ENCODE results near the gene METTL25B. TPM values are rescaled to one million over a fixed set of nuclear protein-coding genes. Genes with fewer than 3 reads are reported as not detected.

METTL25B gene
- total RNA-seq, 4 donors from 2014 or later, result 9.7 to 44.9 (median 17.6) TPM

- peaks cover 0 to 60% (median 0%) of the 10 kb centered on the region in 4 donors for H3K27me3 ChIP-seq
- no peaks in the 10 kb centered on the region for H3K9me3 ChIP-seq
- TF ChIP-seq CTCF (IDR thresholded peaks at IDR 0.05), result peak in 2 of 6 experiments; percentile 23 to 31
- no peak for TF ChIP-seq POLR2A (IDR thresholded peaks at IDR 0.05)
- DNase-seq, result no peak
- H3K4me3 ChIP-seq, result no peak overlapping the region
- intact Hi-C loops (cut with DNase I), result loop anchor here (5.0 kb wide), 1 partner anchor 33 kb away; the partner anchor contains the start of genes ISG20L2 and METTL25B
- H3K27ac ChIP-seq, result peak overlapping the region; percentile 51 to 89 (median 84)
- H3K4me1 ChIP-seq, result peaks cover 34 to 74% (median 53%) of the 10 kb centered on the region in 3 donors
- 55 to 67% methylated on average over 8 to 9 of the region's 12 CpGs for WGBS, 2 donors
- peaks cover 0 to 12% (median 0%) of the 10 kb centered on the region in 3 donors for H3K36me3 ChIP-seq
These were observed 34.2 kb upstream of the METTL25B start for GRCh38 chr1:156693848-156694689.

- peaks cover 0 to 59% (median 0%) of the 10 kb centered on the region in 4 donors for H3K27me3 ChIP-seq
- peaks cover 0 to 17% (median 1%) of the 10 kb centered on the region in 3 donors for H3K36me3 ChIP-seq
- H3K4me1 ChIP-seq, result peaks cover 30 to 68% (median 48%) of the 10 kb centered on the region in 3 donors
- DNase-seq, result no peak
- no peak for TF ChIP-seq POLR2A (IDR thresholded peaks at IDR 0.05)
- TF ChIP-seq CTCF (IDR thresholded peaks at IDR 0.05), result no peak
- H3K9me3 ChIP-seq, result no peaks in the 10 kb centered on the region
- H3K27ac ChIP-seq, result peak overlapping the region in 3 of 4 donors; percentile 79 to 89 (median 88)
- whole genome bisulfite sequencing, 2 donors, result 49 to 69% methylated on average over 5 of the region's 5 CpGs
- H3K4me3 ChIP-seq, result no peak overlapping the region
- intact Hi-C loops (cut with DNase I), result loop anchor here (5.0 kb wide), 1 partner anchor 33 kb away; the partner anchor contains the start of genes ISG20L2 and METTL25B
These were observed 33.6 kb upstream of the METTL25B start for GRCh38 chr1:156694690-156694962.

GRCh38 chr1:156696755-156697154 lies 31.5 kb upstream of the METTL25B start:
- 86 to 88% methylated on average over 8 of the region's 8 CpGs for WGBS, 2 donors
- intact Hi-C loops (cut with DNase I), result no loop called here
- no peak for DNase-seq

GRCh38 chr1:156697481-156697880 lies 30.8 kb upstream of the METTL25B start:
- H3K27ac ChIP-seq, result no peak overlapping the region
- H3K4me1 ChIP-seq, result peaks cover 13 to 60% (median 22%) of the 10 kb centered on the region in 3 donors
- H3K36me3 ChIP-seq, result peaks cover 0 to 36% (median 7%) of the 10 kb centered on the region in 3 donors
- no peak for DNase-seq
- TF ChIP-seq POLR2A (IDR thresholded peaks at IDR 0.05), result no peak
- TF ChIP-seq CTCF (IDR thresholded peaks at IDR 0.05), result no peak
- intact Hi-C loops (cut with DNase I), result no loop called here
- 47 to 90% methylated on average over 2 to 6 of the region's 8 CpGs for WGBS, 2 donors
- peaks cover 0 to 54% (median 0%) of the 10 kb centered on the region in 4 donors for H3K27me3 ChIP-seq
- no peaks in the 10 kb centered on the region for H3K9me3 ChIP-seq
- H3K4me3 ChIP-seq, result no peak overlapping the region

More at GRCh38 chr1:156696755-156697154, 31.5 kb upstream of the METTL25B start:
- H3K4me1 ChIP-seq, result peaks cover 15 to 60% (median 29%) of the 10 kb centered on the region in 3 donors
- TF ChIP-seq POLR2A (IDR thresholded peaks at IDR 0.05) (no peak), CTCF (IDR thresholded peaks at IDR 0.05) (no peak)
- no peaks in the 10 kb centered on the region for H3K9me3 ChIP-seq
- no peak overlapping the region for H3K4me3 ChIP-seq
- H3K27ac ChIP-seq, result no peak overlapping the region
- peaks cover 0 to 36% (median 7%) of the 10 kb centered on the region in 3 donors for H3K36me3 ChIP-seq
- peaks cover 0 to 54% (median 0%) of the 10 kb centered on the region in 4 donors for H3K27me3 ChIP-seq

- Histone ChIP-seq H3K4me1 (peaks cover 7 to 60% (median 16%) of the 10 kb centered on the region in 3 donors), H3K36me3 (peaks cover 0 to 36% (median 7%) of the 10 kb centered on the region in 3 donors), H3K27ac (no peak overlapping the region), H3K27me3 (peaks cover 0 to 53% (median 0%) of the 10 kb centered on the region in 4 donors), H3K9me3 (no peaks in the 10 kb centered on the region), H3K4me3 (no peak overlapping the region)
- DNase-seq, result no peak
- intact Hi-C loops (cut with DNase I), result no loop called here
- 82% methylated on average over 1 of the region's 1 CpG for WGBS, 2 donors
- no peak for TF ChIP-seq POLR2A (IDR thresholded peaks at IDR 0.05)
- TF ChIP-seq CTCF (IDR thresholded peaks at IDR 0.05), result no peak
These were observed 29.3 kb upstream of the METTL25B start for GRCh38 chr1:156698995-156699394.
